Measurements from ENCODE around the gene AP5S1. TPM values are rescaled to one million over a fixed set of nuclear protein-coding genes. Genes with fewer than 3 reads are reported as not detected.

Gene AP5S1, protein sequence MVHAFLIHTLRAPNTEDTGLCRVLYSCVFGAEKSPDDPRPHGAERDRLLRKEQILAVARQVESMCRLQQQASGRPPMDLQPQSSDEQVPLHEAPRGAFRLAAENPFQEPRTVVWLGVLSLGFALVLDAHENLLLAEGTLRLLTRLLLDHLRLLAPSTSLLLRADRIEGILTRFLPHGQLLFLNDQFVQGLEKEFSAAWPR
- total RNA-seq: 1 to 10 TPM; 6.0 TPM
- polyA plus RNA-seq (2013, experiment 1 of 2): 9.2 TPM
- polyA plus RNA-seq (2013, experiment 2 of 2): 9.9 TPM
- total RNA-seq: 5.5 to 26.5 (median 15.8) reads per million in 172 experiments

- Mint-ChIP-seq H3K9me3 (no peaks in the 10 kb centered on the region), H3K4me3 (peak within 1 kb of the TSS; percentile 94), H3K36me3 (ENCODE audit: low read depth) (peaks cover 35% of the 10 kb centered on the region), H3K4me1 (ENCODE audit: low read depth) (peaks cover 48% of the 10 kb centered on the region), H3K27me3 (no peaks in the 10 kb centered on the region), H3K27ac (peak within 1 kb of the TSS; percentile 99)
- intact Hi-C loops (cut with DNase I, micrococcal nuclease): loop anchor here (1.0 to 5.0 kb wide), 7 partner anchors 9 to 69 kb away; partner anchors contain the start of genes CENPB (in 1 of the 2) and PANK2 (in 1 of the 2)
- Histone ChIP-seq H3K9me3 (ENCODE audit: control insufficient read depth in 1 of 2, insufficient read depth in 1 of 2, low read length in 2 of 2) (no peaks in the 10 kb centered on the region), H3K4me3 (ENCODE audit: low read length) (peak within 1 kb of the TSS; percentile 92), H3K36me3 (ENCODE audit: insufficient read depth, low read length) (peaks cover 29% of the 10 kb centered on the region), H3K27ac (ENCODE audit: low read depth in 1 of 2, low read length in 2 of 2) (peak within 1 kb of the TSS; percentile 93 to 99), H3K27me3 (ENCODE audit: control insufficient read depth in 1 of 2, insufficient read depth in 2 of 2, low read length in 2 of 2) (no peaks in the 10 kb centered on the region), H3K4me1 (ENCODE audit: insufficient read depth, low read length) (peaks cover 54% of the 10 kb centered on the region)
- CTCF ChIA-PET: interaction anchor here (0.6 to 4.2 kb wide), 22 partner anchors 9 to 265 kb away, joined by 3 to 59 read pairs (median 5); partner anchors contain the start of genes CDC25B, CENPB and SPEF1
- DNase-seq (peak; percentile 71 to 95 (median 84)), ATAC-seq (ENCODE audit: poor library complexity) (peak; percentile 84)
- POLR2A ChIA-PET: interaction anchor here (1.1 to 4.5 kb wide), 14 partner anchors 9 to 265 kb away, joined by 3 to 75 read pairs (median 11); partner anchors contain the start of genes ADISSP, CDC25B, CENPB and SPEF1
- TF ChIP-seq, protein P1, sequence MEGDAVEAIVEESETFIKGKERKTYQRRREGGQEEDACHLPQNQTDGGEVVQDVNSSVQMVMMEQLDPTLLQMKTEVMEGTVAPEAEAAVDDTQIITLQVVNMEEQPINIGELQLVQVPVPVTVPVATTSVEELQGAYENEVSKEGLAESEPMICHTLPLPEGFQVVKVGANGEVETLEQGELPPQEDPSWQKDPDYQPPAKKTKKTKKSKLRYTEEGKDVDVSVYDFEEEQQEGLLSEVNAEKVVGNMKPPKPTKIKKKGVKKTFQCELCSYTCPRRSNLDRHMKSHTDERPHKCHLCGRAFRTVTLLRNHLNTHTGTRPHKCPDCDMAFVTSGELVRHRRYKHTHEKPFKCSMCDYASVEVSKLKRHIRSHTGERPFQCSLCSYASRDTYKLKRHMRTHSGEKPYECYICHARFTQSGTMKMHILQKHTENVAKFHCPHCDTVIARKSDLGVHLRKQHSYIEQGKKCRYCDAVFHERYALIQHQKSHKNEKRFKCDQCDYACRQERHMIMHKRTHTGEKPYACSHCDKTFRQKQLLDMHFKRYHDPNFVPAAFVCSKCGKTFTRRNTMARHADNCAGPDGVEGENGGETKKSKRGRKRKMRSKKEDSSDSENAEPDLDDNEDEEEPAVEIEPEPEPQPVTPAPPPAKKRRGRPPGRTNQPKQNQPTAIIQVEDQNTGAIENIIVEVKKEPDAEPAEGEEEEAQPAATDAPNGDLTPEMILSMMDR (IDR thresholded peaks at IDR 0.05): peak; percentile 89
Measured at GRCh38 chr20:3820048-3820900, at the start of gene AP5S1. Gene AP5S1, plus strand, starts transcription at chr20:3820547. Its CDS starts 1,571 bp downstream, at chr20:3822118.

DNA sequence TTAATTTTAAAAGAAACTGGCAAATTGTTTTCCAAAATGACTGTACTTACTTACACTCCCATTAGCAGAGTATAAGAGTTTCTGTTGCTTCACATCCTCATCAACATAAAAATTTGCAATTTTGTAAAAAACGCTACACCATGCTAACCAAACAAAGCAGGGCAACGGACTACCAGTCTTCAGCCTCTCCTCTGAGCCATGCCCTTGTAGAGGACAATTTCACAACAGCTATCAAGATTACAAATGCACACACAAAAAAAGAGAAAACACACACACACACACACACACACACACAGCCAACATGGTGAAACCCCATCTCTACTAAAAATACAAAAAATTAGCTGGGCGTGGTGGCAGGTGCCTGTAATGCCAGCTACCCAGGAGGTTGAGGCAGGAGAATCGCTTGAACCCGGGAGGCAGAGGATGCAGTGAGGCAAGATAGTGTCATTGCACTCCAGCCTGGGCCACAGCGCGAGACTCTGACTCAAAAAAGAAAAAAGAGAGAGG lies 48.7 kb upstream of the AP5S1 start:
- H3K36me3 ChIP-seq (ENCODE audit: insufficient read depth, low read length): no peaks in the 10 kb centered on the region
- TF ChIP-seq, protein P1 (IDR thresholded peaks at IDR 0.05): no peak

DNA sequence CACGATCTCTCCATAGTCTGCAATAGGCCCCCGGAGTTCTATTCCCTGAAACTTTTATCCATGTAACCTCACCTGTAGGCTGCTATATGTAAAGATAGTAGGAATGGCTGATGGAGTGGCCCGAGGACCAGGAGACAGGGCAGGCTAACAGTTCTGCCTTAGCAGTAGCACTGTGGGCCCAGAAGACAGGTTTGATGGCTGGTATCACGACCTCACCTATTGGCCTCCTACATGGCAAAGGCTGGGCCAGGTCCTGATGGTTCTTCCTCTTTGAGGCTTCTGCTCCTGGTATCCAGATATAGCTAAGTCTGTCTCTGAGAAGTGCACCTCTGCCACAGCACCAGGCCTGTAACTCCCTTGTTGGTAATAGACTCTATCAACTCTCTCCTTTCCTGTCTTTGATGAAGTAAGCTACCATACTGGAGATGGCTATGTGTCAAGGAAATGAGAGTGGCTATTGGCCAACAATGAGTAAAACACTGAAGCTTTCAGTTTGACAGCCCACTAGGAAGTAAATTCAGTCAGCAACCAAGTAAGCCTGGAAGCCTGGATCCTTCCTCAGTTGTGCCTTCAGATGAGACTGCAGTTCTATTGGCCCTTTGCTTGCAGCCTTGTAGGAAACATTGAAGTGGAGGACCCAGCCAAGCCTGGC lies 44.8 kb upstream of the AP5S1 start:
- H3K27me3 Mint-ChIP-seq: peaks cover 14% of the 10 kb centered on the region
- ATAC-seq (ENCODE audit: poor library complexity) (no peak), DNase-seq (no peak)
- no peaks in the 10 kb centered on the region for H3K36me3 ChIP-seq (ENCODE audit: insufficient read depth, low read length)
- CTCF ChIA-PET: interaction anchor here (1.5 to 1.8 kb wide), 2 partner anchors 45 to 79 kb away, joined by 3 to 5 read pairs; partner anchors contain the start of gene AP5S1
- POLR2A ChIA-PET: no interaction called here
- H3K36me3 Mint-ChIP-seq (ENCODE audit: low read depth): no peaks in the 10 kb centered on the region
- H3K9me3 ChIP-seq (ENCODE audit: control insufficient read depth in 1 of 2, insufficient read depth in 1 of 2, low read length in 2 of 2): no peaks in the 10 kb centered on the region
- no peak overlapping the region for H3K4me3 ChIP-seq (ENCODE audit: low read length)
- intact Hi-C loops (cut with DNase I, micrococcal nuclease): no loop called here
- peak overlapping the region; percentile 17 for H3K4me3 Mint-ChIP-seq
- peaks cover 18% of the 10 kb centered on the region for H3K4me1 Mint-ChIP-seq (ENCODE audit: low read depth)
- peaks cover 9 to 12% of the 10 kb centered on the region in 2 experiments for H3K27me3 ChIP-seq (ENCODE audit: control insufficient read depth in 1 of 2, insufficient read depth in 2 of 2, low read length in 2 of 2)
- H3K4me1 ChIP-seq (ENCODE audit: insufficient read depth, low read length): peaks cover 26% of the 10 kb centered on the region
- H3K9me3 Mint-ChIP-seq: no peaks in the 10 kb centered on the region
- TF ChIP-seq, protein P1 (IDR thresholded peaks at IDR 0.05): no peak
- no peak overlapping the region for H3K27ac Mint-ChIP-seq
- no peak overlapping the region for H3K27ac ChIP-seq (ENCODE audit: low read depth in 1 of 2, low read length in 2 of 2)

More for the DNA sequence above, 48.7 kb upstream of the AP5S1 start:
- Mint-ChIP-seq H3K4me3 (no peak overlapping the region), H3K36me3 (ENCODE audit: low read depth) (no peaks in the 10 kb centered on the region), H3K27ac (no peak overlapping the region), H3K9me3 (no peaks in the 10 kb centered on the region), H3K4me1 (ENCODE audit: low read depth) (peaks cover 19% of the 10 kb centered on the region), H3K27me3 (no peaks in the 10 kb centered on the region)
- Histone ChIP-seq H3K27me3 (ENCODE audit: control insufficient read depth in 1 of 2, insufficient read depth in 2 of 2, low read length in 2 of 2) (no peaks in the 10 kb centered on the region), H3K9me3 (ENCODE audit: control insufficient read depth in 1 of 2, insufficient read depth in 1 of 2, low read length in 2 of 2) (no peaks in the 10 kb centered on the region), H3K4me1 (ENCODE audit: insufficient read depth, low read length) (peaks cover 24% of the 10 kb centered on the region), H3K27ac (ENCODE audit: low read depth in 1 of 2, low read length in 2 of 2) (no peak overlapping the region), H3K4me3 (ENCODE audit: low read length) (no peak overlapping the region)
- CTCF ChIA-PET: interaction anchor here (0.7 to 0.9 kb wide), 2 partner anchors 15 to 48 kb away, joined by 3 read pairs; partner anchors contain the start of gene CENPB
- intact Hi-C loops (cut with DNase I, micrococcal nuclease): no loop called here
- no peak for DNase-seq
- POLR2A ChIA-PET: no interaction called here
- no peak for ATAC-seq (ENCODE audit: poor library complexity)
